ENCODE results near the gene PAEP. TPM values are rescaled to one million over a fixed set of nuclear protein-coding genes. Genes with fewer than 3 reads are reported as not detected.
"Not testable (repeated sequence)": the region's sequence is repeated elsewhere in the genome, so short reads cannot be mapped to it uniquely, and the experiment has no call there.

Gene PAEP
- polyA plus RNA-seq (ENCODE audit: insufficient read length in 4 of 4): under 1 TPM in 3 of 4 donors, not detected in 1; 0.35 to 0.38 (median 0.35) TPM

GRCh38 chr9:135561391-135562234, at the start of gene PAEP:
TSS of gene PAEP (plus strand) at chr9:135561756.
- no peak for DNase-seq (ENCODE audit: low read depth in 4 of 4, low spot score in 2 of 4)

GRCh38 chr9:135512241-135512603, 49.3 kb upstream of the PAEP start:
- DNase-seq (ENCODE audit: low read depth in 4 of 4, low spot score in 2 of 4): no peak

- DNase-seq (ENCODE audit: low read depth in 4 of 4, low spot score in 2 of 4): no peak
Measured at GRCh38 chr9:135512904-135513303, 48.7 kb upstream of the PAEP start.

- DNase-seq (ENCODE audit: low read depth in 4 of 4, low spot score in 2 of 4): no peak
Measured at GRCh38 chr9:135513351-135513846, 48.2 kb upstream of the PAEP start.

- DNase-seq (ENCODE audit: low read depth in 4 of 4, low spot score in 2 of 4): not testable (repeated sequence)
Measured at GRCh38 chr9:135513906-135514305, 47.6 kb upstream of the PAEP start.

GRCh38 chr9:135514342-135515082, 47.0 kb upstream of the PAEP start:
- DNase-seq (ENCODE audit: low read depth in 4 of 4, low spot score in 2 of 4): no peak

GRCh38 chr9:135515083-135515951, 46.2 kb upstream of the PAEP start:
- no peak for DNase-seq (ENCODE audit: low read depth in 4 of 4, low spot score in 2 of 4)

GRCh38 chr9:135516132-135516860, 45.3 kb upstream of the PAEP start:
- DNase-seq (ENCODE audit: low read depth in 4 of 4, low spot score in 2 of 4): no peak

- no peak for DNase-seq (ENCODE audit: low read depth in 4 of 4, low spot score in 2 of 4)
Measured at GRCh38 chr9:135517407-135517822, 44.1 kb upstream of the PAEP start.

- DNase-seq (ENCODE audit: low read depth in 4 of 4, low spot score in 2 of 4): no peak
Measured at GRCh38 chr9:135519179-135519971, 42.2 kb upstream of the PAEP start.

- no peak for DNase-seq (ENCODE audit: low read depth in 4 of 4, low spot score in 2 of 4)
Measured at GRCh38 chr9:135520916-135521607, 40.5 kb upstream of the PAEP start, which contains the start of gene LCN1. TSS of gene LCN1 (plus strand) at chr9:135521440. CDS start at chr9:135521498, 58 bp downstream.

- no peak for DNase-seq (ENCODE audit: low read depth in 4 of 4, low spot score in 2 of 4)
Measured at GRCh38 chr9:135521608-135522095, 39.9 kb upstream of the PAEP start.

- DNase-seq (ENCODE audit: low read depth in 4 of 4, low spot score in 2 of 4): no peak
Measured at GRCh38 chr9:135522137-135522877, 39.2 kb upstream of the PAEP start.

GRCh38 chr9:135522931-135523330, 38.6 kb upstream of the PAEP start:
- DNase-seq (ENCODE audit: low read depth in 4 of 4, low spot score in 2 of 4): no peak

- DNase-seq (ENCODE audit: low read depth in 4 of 4, low spot score in 2 of 4): no peak
Measured at GRCh38 chr9:135523521-135524129, 37.9 kb upstream of the PAEP start.

- DNase-seq (ENCODE audit: low read depth in 4 of 4, low spot score in 2 of 4): no peak
Measured at GRCh38 chr9:135524130-135524861, 37.3 kb upstream of the PAEP start.
